HEK293 (cell line): ENCODE measurements around the gene MINPP1.

ENCODE experiments used
- CTCF ChIA-PET: fragments of 350-600 bp; formaldehyde crosslinking; extraction: SDS; loops from one replicate; lab custom pipeline; 2021; ENCODE audit warnings: antibody characterized with exemption; lab: Yijun Ruan, JAX
- POLR2A ChIA-PET: fragments of 300-600 bp; formaldehyde crosslinking; extraction: SDS; loops from one replicate; lab custom pipeline; 2020; ENCODE audit warnings: antibody characterized with exemption, inconsistent platforms; lab: Yijun Ruan, JAX
- H3K27ac ChIP-seq: fragments of 200-500 bp; sonication (Bioruptor generic); 2 replicates; pipeline ENCODE4 v1.5.1; 2014; ENCODE audit warnings: low read depth, low read length, control low read depth, inconsistent platforms; ENCODE audit errors: extremely low read depth
- H3K36me3 ChIP-seq, 2 experiments: fragments of 200-500 bp in 1 of 2; sonication (Bioruptor generic) in 1 of 2; 1 replicate in 1 of 2; 2 replicates in 1 of 2; pipeline ENCODE4 v1.5.1; 2014 to 2017; ENCODE audit warnings: inconsistent platforms in 2 of 2, low read length in 2 of 2; ENCODE audit not compliant: control insufficient read depth in 2 of 2, insufficient read depth in 1 of 2
- H3K4me1 ChIP-seq: fragments of 200-500 bp; sonication (Bioruptor generic); 2 replicates; pipeline ENCODE4 v1.5.1; 2014; ENCODE audit warnings: mild to moderate bottlenecking, low read length, inconsistent platforms; ENCODE audit not compliant: control insufficient read depth, insufficient read depth
- H3K4me3 ChIP-seq: 2 replicates; pipeline ENCODE4 v1.5.1; 2011; ENCODE audit warnings: low read depth, mild to moderate bottlenecking, control low read depth, low read length, moderate library complexity
- H3K9me3 ChIP-seq: fragments of 200-500 bp; sonication (Bioruptor generic); 2 replicates; pipeline ENCODE4 v1.5.1; 2014; ENCODE audit warnings: low read depth, low read length, inconsistent platforms; ENCODE audit not compliant: control insufficient read depth, insufficient read depth
- ATF2 ChIP-seq: fragments of 450-650 bp; formaldehyde crosslinking; IDR thresholded peaks from 2 replicates; pipeline ENCODE4 v1.5.1; 2016; ENCODE audit warnings: missing biosample characterization, missing genetic modification characterization, low read depth
- ELK4 ChIP-seq: IDR thresholded peaks from 2 replicates; pipeline ENCODE4 v1.6.1; 2011; ENCODE audit warnings: mild to moderate bottlenecking, low read depth, low read length, borderline replicate concordance
- GFI1B ChIP-seq: fragments of 450-650 bp; formaldehyde crosslinking; IDR thresholded peaks from 2 replicates; pipeline ENCODE4 v1.5.1; 2016; ENCODE audit warnings: missing biosample characterization, missing genetic modification characterization
- OSR2 ChIP-seq: fragments of 450-650 bp; formaldehyde crosslinking; IDR thresholded peaks from 2 replicates; pipeline ENCODE4 v1.5.1; 2016; ENCODE audit warnings: missing biosample characterization, missing genetic modification characterization
- REST ChIP-seq: fragments of 450-650 bp; formaldehyde crosslinking; IDR thresholded peaks from 2 replicates; pipeline ENCODE4 v1.5.1; 2016; ENCODE audit warnings: missing biosample characterization, missing genetic modification characterization
- SP7 ChIP-seq: fragments of 450-650 bp; formaldehyde crosslinking; IDR thresholded peaks from 2 replicates; pipeline ENCODE4 v1.5.1; 2016; ENCODE audit warnings: missing biosample characterization, missing genetic modification characterization
- ZBTB17 ChIP-seq: fragments of 450-650 bp; formaldehyde crosslinking; IDR thresholded peaks from 2 replicates; pipeline ENCODE4 v1.5.1; 2016; ENCODE audit warnings: missing biosample characterization, missing genetic modification characterization
- ZBTB49 ChIP-seq: fragments of 450-650 bp; formaldehyde crosslinking; IDR thresholded peaks from 2 replicates; pipeline ENCODE4 v1.5.1; 2016; ENCODE audit warnings: missing biosample characterization, missing genetic modification characterization, low read depth
- ZBTB7A ChIP-seq: fragments of 450-650 bp; formaldehyde crosslinking; IDR thresholded peaks from 2 replicates; pipeline ENCODE4 v1.5.1; 2016; ENCODE audit warnings: low read depth, missing biosample characterization, missing genetic modification characterization
- ZNF140 ChIP-seq: fragments of 450-650 bp; formaldehyde crosslinking; IDR thresholded peaks from 2 replicates; pipeline ENCODE4 v1.5.1; 2016; ENCODE audit warnings: missing biosample characterization, missing genetic modification characterization
- ZNF223 ChIP-seq: fragments of 450-650 bp; formaldehyde crosslinking; IDR thresholded peaks from 2 replicates; pipeline ENCODE4 v1.5.1; 2016; ENCODE audit warnings: missing biosample characterization, missing genetic modification characterization
- ZNF274 ChIP-seq, 2 experiments: fragments of 200-500 bp in 1 of 2; fragments of 450-650 bp in 1 of 2; sonication (Bioruptor generic) in 1 of 2; formaldehyde crosslinking in 1 of 2; IDR thresholded peaks; 2 replicates each; pipeline versions ENCODE4 v1.5.1 to v1.6.1; 2014 to 2016; ENCODE audit warnings: borderline replicate concordance in 1 of 2, inconsistent platforms in 1 of 2, low read length in 1 of 2, missing biosample characterization in 1 of 2, missing genetic modification characterization in 1 of 2
- ZNF280C ChIP-seq: fragments of 450-650 bp; formaldehyde crosslinking; IDR thresholded peaks from 2 replicates; pipeline ENCODE4 v1.5.1; 2016; ENCODE audit warnings: missing biosample characterization, missing genetic modification characterization
- ZNF350 ChIP-seq: fragments of 450-650 bp; formaldehyde crosslinking; IDR thresholded peaks from 2 replicates; pipeline ENCODE4 v1.5.0; 2017; ENCODE audit warnings: missing biosample characterization, mild to moderate bottlenecking, missing genetic modification characterization
- ZNF488 ChIP-seq: fragments of 450-650 bp; formaldehyde crosslinking; IDR thresholded peaks from 2 replicates; pipeline ENCODE4 v1.5.1; 2016; ENCODE audit warnings: missing biosample characterization, missing genetic modification characterization
- ZNF571 ChIP-seq: fragments of 450-650 bp; formaldehyde crosslinking; IDR thresholded peaks from 2 replicates; pipeline ENCODE4 v1.5.0; 2017; ENCODE audit warnings: missing biosample characterization, missing genetic modification characterization
- ZNF621 ChIP-seq: fragments of 450-650 bp; formaldehyde crosslinking; IDR thresholded peaks from 2 replicates; pipeline ENCODE4 v1.5.1; 2017; ENCODE audit warnings: missing biosample characterization, missing genetic modification characterization
- ZSCAN18 ChIP-seq: fragments of 450-650 bp; formaldehyde crosslinking; IDR thresholded peaks from 2 replicates; pipeline ENCODE4 v1.5.1; 2016; ENCODE audit warnings: missing biosample characterization, missing genetic modification characterization
- ZSCAN23 ChIP-seq: fragments of 450-650 bp; formaldehyde crosslinking; IDR thresholded peaks from 2 replicates; pipeline ENCODE4 v1.5.1; 2016; ENCODE audit warnings: missing biosample characterization, missing genetic modification characterization

Gene MINPP1

GRCh38 chr10:87506956-87507355 is 2.3 kb downstream of the MINPP1 start (continued):
- TF ChIP-seq ZBTB49 (tag by site-specific recombination): no peak
- no peak for TF ChIP-seq ATF2 (tag by site-specific recombination)
- TF ChIP-seq GFI1B: no peak
- TF ChIP-seq ZSCAN23 (tag by site-specific recombination): no peak

- POLR2A ChIA-PET: no interaction called here
- CTCF ChIA-PET: interaction anchor here (0.6 kb wide), 1 partner anchor 569 kb away, joined by 3 read pairs; no protein-coding TSS in a partner anchor
- Histone ChIP-seq H3K36me3 (peaks cover 28 to 38% of the 10 kb centered on the region in 2 experiments), H3K4me1 (peaks cover 4% of the 10 kb centered on the region; the same call in 1 of the 2 replicates), H3K9me3 (no peaks in the 10 kb centered on the region), H3K27ac (no peak overlapping the region), H3K4me3 (no peak overlapping the region)
- TF ChIP-seq ZNF223 (no peak), ZNF571 (tag by site-specific recombination) (no peak), ZNF621 (tag by site-specific recombination) (no peak), ZNF274 (IDR thresholded peaks at IDR 0.05; ENCODE audit: low read length) (no peak), ZNF274 (tag by site-specific recombination; IDR thresholded peaks at IDR 0.05; ENCODE audit: borderline replicate concordance) (no peak), ZNF140 (tag by site-specific recombination) (no peak), ZSCAN18 (no peak), OSR2 (no peak), REST (no peak), SP7 (tag by site-specific recombination) (no peak), ZNF488 (no peak), ZNF280C (no peak), ELK4 (no peak), ZBTB17 (tag by site-specific recombination) (no peak), ZNF350 (tag by site-specific recombination) (no peak), ZBTB7A (tag by site-specific recombination) (no peak)
Measured at GRCh38 chr10:87507879-87508483, 3.3 kb downstream of the MINPP1 start.
